CD4-positive, alpha-beta T cell treated with Interleukin-4 for 1 hour (primary cell): Measurements from ENCODE around the gene GLIS1.

Experiments used
- DNase-seq, 2 donors: peaks; one replicate each; pipeline ENCODE4 v3.0.0-alpha.2; 2020 to 2022

GLIS1 gene

GRCh38 chr1:53608071-53608470 lies 130.9 kb downstream of the GLIS1 start:
- DNase-seq, result no peak

- no peak for DNase-seq
These were observed 132.3 kb downstream of the GLIS1 start for GRCh38 chr1:53606651-53607051.

- DNase-seq, result no peak
These were observed 132.8 kb downstream of the GLIS1 start for GRCh38 chr1:53606197-53606596.

GRCh38 chr1:53605181-53605580 lies 133.8 kb downstream of the GLIS1 start:
- no peak for DNase-seq

GRCh38 chr1:53604291-53604919 lies 134.6 kb downstream of the GLIS1 start:
- no peak for DNase-seq

- no peak for DNase-seq
These were observed 135.5 kb downstream of the GLIS1 start for GRCh38 chr1:53603431-53603830.

- no peak for DNase-seq
These were observed 136.8 kb downstream of the GLIS1 start for GRCh38 chr1:53601867-53602775.

- no peak for DNase-seq
These were observed 137.8 kb downstream of the GLIS1 start for GRCh38 chr1:53601031-53601745.

- DNase-seq, result peak; percentile 26 to 31
These were observed 138.4 kb downstream of the GLIS1 start for GRCh38 chr1:53600561-53600960.

GRCh38 chr1:53600001-53600400 lies 139.0 kb downstream of the GLIS1 start:
- DNase-seq, result no peak

- DNase-seq, result no peak
These were observed 139.5 kb downstream of the GLIS1 start for GRCh38 chr1:53599481-53599880.

- DNase-seq, result no peak
These were observed 140.0 kb downstream of the GLIS1 start for GRCh38 chr1:53598966-53599365.

GRCh38 chr1:53595906-53596305 lies 143.1 kb downstream of the GLIS1 start:
- no peak for DNase-seq

GRCh38 chr1:53594391-53595180 lies 144.4 kb downstream of the GLIS1 start:
- DNase-seq, result no peak

GRCh38 chr1:53593758-53594380 lies 145.1 kb downstream of the GLIS1 start:
- DNase-seq, result no peak

- no peak for DNase-seq
These were observed 145.8 kb downstream of the GLIS1 start for GRCh38 chr1:53592985-53593757.

GRCh38 chr1:53592521-53592982 lies 146.4 kb downstream of the GLIS1 start:
- DNase-seq, result no peak

GRCh38 chr1:53591924-53592323 lies 147.0 kb downstream of the GLIS1 start:
- DNase-seq, result no peak

GRCh38 chr1:53590531-53591515 lies 148.1 kb downstream of the GLIS1 start:
- no peak for DNase-seq

- no peak for DNase-seq
These were observed 148.9 kb downstream of the GLIS1 start for GRCh38 chr1:53590104-53590503.
